ENCODE results near the gene TMF1. TPM values are rescaled to one million over a fixed set of nuclear protein-coding genes. Genes with fewer than 3 reads are reported as not detected.

Gene TMF1
- total and polyA plus RNA-seq, 2 of the 8 experiments (the other 6 are each of a cell fraction or from before 2014, with no cell fraction given): 1.4 to 18.3 TPM

DNA sequence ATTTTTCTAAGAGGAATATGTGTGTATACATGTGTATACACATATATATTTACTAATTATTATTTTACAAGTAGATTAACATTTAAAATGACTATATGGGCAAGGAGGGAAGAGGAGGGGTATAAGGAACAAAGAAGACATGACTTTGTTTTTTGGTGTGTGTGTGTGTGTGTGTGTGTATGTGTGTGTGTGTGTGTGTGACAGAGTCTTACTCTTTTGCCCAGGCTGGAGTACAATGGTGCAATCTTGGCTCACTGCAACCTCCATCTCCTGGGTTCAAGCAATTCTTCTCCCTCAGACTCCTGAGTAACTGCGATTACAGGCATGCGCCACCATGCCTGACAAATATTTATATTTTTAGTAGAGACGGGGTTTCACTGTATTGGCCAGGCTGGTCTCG, 36.0 kb downstream of the TMF1 start (continued):
- TF ChIP-seq ASH2L (IDR thresholded peaks at IDR 0.05; ENCODE audit: low read length): no peak
- no peak for TF ChIP-seq EZH2 (IDR thresholded peaks at IDR 0.05; ENCODE audit: low read depth, low read length, severe bottlenecking)
- no peak for TF ChIP-seq TAF7 (optimal IDR thresholded peaks at IDR 0.05; ENCODE audit: borderline replicate concordance, low read depth, low read length)

Measured in H1 (cell line).